ENCODE measurements around the gene TCHHL1.

DNA sequence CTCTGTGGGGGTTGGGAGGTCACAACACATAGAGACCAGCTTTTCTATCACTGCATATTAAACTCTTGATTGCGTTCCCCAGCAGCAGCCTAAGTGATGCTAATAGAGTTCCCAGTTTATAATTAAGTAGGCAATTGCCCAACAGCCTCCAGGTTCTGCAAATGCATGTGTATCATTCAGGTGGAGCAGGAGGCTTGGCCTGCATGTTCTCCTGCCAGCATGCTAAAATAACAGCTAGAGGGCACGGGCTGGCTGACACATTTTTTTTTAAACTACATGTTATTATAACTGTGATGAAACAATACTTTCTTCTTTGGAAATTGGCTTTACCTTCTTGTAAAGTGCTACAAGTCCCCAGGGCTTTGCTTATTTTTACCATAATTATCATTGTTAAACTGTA lies 16.0 kb upstream of the TCHHL1 start:
- TF ChIP-seq, protein P1, sequence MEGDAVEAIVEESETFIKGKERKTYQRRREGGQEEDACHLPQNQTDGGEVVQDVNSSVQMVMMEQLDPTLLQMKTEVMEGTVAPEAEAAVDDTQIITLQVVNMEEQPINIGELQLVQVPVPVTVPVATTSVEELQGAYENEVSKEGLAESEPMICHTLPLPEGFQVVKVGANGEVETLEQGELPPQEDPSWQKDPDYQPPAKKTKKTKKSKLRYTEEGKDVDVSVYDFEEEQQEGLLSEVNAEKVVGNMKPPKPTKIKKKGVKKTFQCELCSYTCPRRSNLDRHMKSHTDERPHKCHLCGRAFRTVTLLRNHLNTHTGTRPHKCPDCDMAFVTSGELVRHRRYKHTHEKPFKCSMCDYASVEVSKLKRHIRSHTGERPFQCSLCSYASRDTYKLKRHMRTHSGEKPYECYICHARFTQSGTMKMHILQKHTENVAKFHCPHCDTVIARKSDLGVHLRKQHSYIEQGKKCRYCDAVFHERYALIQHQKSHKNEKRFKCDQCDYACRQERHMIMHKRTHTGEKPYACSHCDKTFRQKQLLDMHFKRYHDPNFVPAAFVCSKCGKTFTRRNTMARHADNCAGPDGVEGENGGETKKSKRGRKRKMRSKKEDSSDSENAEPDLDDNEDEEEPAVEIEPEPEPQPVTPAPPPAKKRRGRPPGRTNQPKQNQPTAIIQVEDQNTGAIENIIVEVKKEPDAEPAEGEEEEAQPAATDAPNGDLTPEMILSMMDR (IDR thresholded peaks at IDR 0.05; ENCODE audit: low read depth, low read length), result no peak
- no peak for TF ChIP-seq EZH2phosphoT487 (IDR thresholded peaks at IDR 0.05; ENCODE audit: low read depth)
